HepG2 (cell line): Measurements from ENCODE around the gene NOP14. TPM values are rescaled to one million over a fixed set of nuclear protein-coding genes. Genes with fewer than 3 reads are reported as not detected.
"Not testable (repeated sequence)": the region's sequence is repeated elsewhere in the genome, so short reads cannot be mapped to it uniquely, and the experiment has no call there.

Experiments used
- ATAC-seq: fragments of 200-7000 bp; cut with Tn5 transposase; 3 replicates; pipeline ENCODE4 v1.9.1; 2020; ENCODE audit warnings: mild to moderate bottlenecking, moderate library complexity
- BruUV-seq: library from RNA; stranded (reverse); fragments of 400-500 nt; replicated peaks from 2 replicates; lab custom pipeline; 2021; lab: Mats Ljungman, UMichigan
- CTCF ChIA-PET: fragments of 300-600 bp; formaldehyde crosslinking; extraction: SDS; loops from one replicate; lab custom pipeline; 2021; ENCODE audit warnings: low total read pairs, inconsistent platforms, low intra/inter-chr PET ratio; lab: Yijun Ruan, JAX
- POLR2A ChIA-PET: fragments of 350-600 bp; sonication (Branson Sonifier 250); formaldehyde crosslinking; loops from one replicate; lab custom pipeline; 2020; ENCODE audit warnings: antibody characterized with exemption, inconsistent platforms; lab: Yijun Ruan, JAX
- DNase-seq: peaks from one replicate; pipeline ENCODE4 v3.0.0-alpha.2; 2015; ENCODE audit warnings: low spot score
- FAIRE-seq: peaks from 3 replicates; lab custom pipeline; 2011; peaks lifted over from hg19 to GRCh38; lab: Jason Lieb, UNC
- H2AFZ ChIP-seq: one replicate; pipeline ENCODE4 v1.6.1; 2011; ENCODE audit warnings: low read length, inconsistent platforms
- H3K27ac ChIP-seq: fragments of 300-600 bp; 3 replicates; pipeline ENCODE4 v1.8.0; 2011; ENCODE audit warnings: mixed run types, mild to moderate bottlenecking, mixed read lengths, low read length, inconsistent platforms; ENCODE audit not compliant: insufficient read depth; ENCODE audit errors: extremely low read length
- H3K27me3 ChIP-seq, 2 experiments: fragments of 200-600 bp in 1 of 2; 2 replicates in 1 of 2; 3 replicates in 1 of 2; pipeline versions ENCODE4 v1.6.0 to v1.8.0; 2011; ENCODE audit warnings: low read length in 2 of 2, mild to moderate bottlenecking in 2 of 2, moderate library complexity in 2 of 2, inconsistent platforms in 1 of 2; ENCODE audit not compliant: insufficient read depth in 2 of 2, control insufficient read depth in 1 of 2
- H3K36me3 ChIP-seq, 2 experiments: fragments of 200-600 bp in 1 of 2; replicated peaks in 1 of 2; 2 replicates in 1 of 2; 3 replicates in 1 of 2; pipeline versions ENCODE4 v1.5.1 to v1.8.0; 2011; ENCODE audit warnings: low read length in 2 of 2, inconsistent platforms in 1 of 2; ENCODE audit not compliant: insufficient read depth in 2 of 2, control insufficient read depth in 1 of 2
- H3K4me1 ChIP-seq: 2 replicates; pipeline ENCODE4 v1.5.1; 2012; ENCODE audit warnings: low read length, inconsistent platforms; ENCODE audit not compliant: insufficient read depth
- H3K4me2 ChIP-seq: 2 replicates; pipeline ENCODE4 v1.6.0; 2011; ENCODE audit warnings: low read depth, low read length, inconsistent platforms
- H3K4me3 ChIP-seq, 3 experiments: fragments of 200-600 bp in 1 of 3; sonication (generic), shearing (Covaris generic) in 1 of 3; replicated peaks in 1 of 3; 2 replicates each; pipeline ENCODE4 v1.5.1; 2011 to 2016; ENCODE audit warnings: low read length in 3 of 3, inconsistent platforms in 2 of 3, low read depth in 2 of 3, mild to moderate bottlenecking in 2 of 3, control low read depth in 1 of 3, mixed read lengths in 1 of 3; ENCODE audit not compliant: insufficient read depth in 1 of 3
- H3K79me2 ChIP-seq: one replicate; pipeline ENCODE4 v1.6.1; 2011; ENCODE audit warnings: low read length, inconsistent platforms; ENCODE audit not compliant: insufficient read depth
- H3K9ac ChIP-seq: 2 replicates; pipeline ENCODE4 v1.6.0; 2011; ENCODE audit warnings: mild to moderate bottlenecking, low read depth, low read length, inconsistent platforms; ENCODE audit not compliant: insufficient read depth
- H3K9me3 ChIP-seq: 2 replicates; pipeline ENCODE4 v1.5.1; 2012; ENCODE audit warnings: mild to moderate bottlenecking, low read length
- H4K20me1 ChIP-seq: 2 replicates; pipeline ENCODE4 v1.6.0; 2011; ENCODE audit warnings: inconsistent platforms, mild to moderate bottlenecking, low read length, moderate library complexity; ENCODE audit not compliant: insufficient read depth
- IRF2 ChIP-seq: IDR thresholded peaks from 2 replicates; pipeline ENCODE4 v1.6.1; 2018; ENCODE audit warnings: missing genetic modification reagents, missing compliant biosample characterization
- NFATC3 ChIP-seq: sonication (generic); formaldehyde crosslinking; IDR thresholded peaks from 2 replicates; pipeline ENCODE4 v1.5.1; 2020; ENCODE audit warnings: mild to moderate bottlenecking, missing genetic modification reagents
- POGZ ChIP-seq: sonication (generic); formaldehyde crosslinking; IDR thresholded peaks from 2 replicates; pipeline ENCODE4 v1.4.0; 2020; ENCODE audit warnings: mild to moderate bottlenecking, missing genetic modification reagents
- SMYD3 ChIP-seq: sonication (generic); formaldehyde crosslinking; IDR thresholded peaks from 2 replicates; pipeline ENCODE4 v1.8.1; 2023; ENCODE audit warnings: mild to moderate bottlenecking, missing genetic modification reagents
- SRY ChIP-seq: sonication (generic); formaldehyde crosslinking; IDR thresholded peaks from 2 replicates; pipeline ENCODE4 v1.8.0; 2022; ENCODE audit warnings: mild to moderate bottlenecking, missing genetic modification reagents
- ZFYVE20 ChIP-seq: sonication (generic); formaldehyde crosslinking; IDR thresholded peaks from 2 replicates; pipeline ENCODE4 v1.8.0; 2023; ENCODE audit warnings: low read depth, mild to moderate bottlenecking, moderate library complexity, missing genetic modification reagents, borderline replicate concordance
- ZNF207 ChIP-seq: fragments of 450-650 bp; IDR thresholded peaks from 2 replicates; pipeline ENCODE4 v1.6.1; 2016; ENCODE audit warnings: antibody characterized with exemption, borderline replicate concordance
- ZNF746 ChIP-seq: sonication (generic); formaldehyde crosslinking; IDR thresholded peaks from 2 replicates; pipeline ENCODE4 v1.8.0; 2022; ENCODE audit warnings: mild to moderate bottlenecking, missing genetic modification reagents
- ZSCAN22 ChIP-seq: sonication (generic); formaldehyde crosslinking; IDR thresholded peaks from 2 replicates; pipeline ENCODE4 v1.4.0; 2020; ENCODE audit warnings: mild to moderate bottlenecking, missing genetic modification reagents
- WGBS: methylation state at CpG from one replicate; pipeline ENCODE4 v1.1.6; 2017; ENCODE audit warnings: low lambda C conversion rate; 5-methylcytosine and 5-hydroxymethylcytosine counted together
- in situ Hi-C: cut with HindIII; loops from 2 replicates; pipeline ENCODE4 v1.10.0; 2017; ENCODE audit warnings: low pct_unique_long_range_greater_than_20kb; ENCODE audit not compliant: extremely low pct_ligation_motif_present
- intact Hi-C: fragments of 100-400 bp; cut with micrococcal nuclease; formaldehyde crosslinking; loops from one replicate; pipeline ENCODE4 v1.10.0; 2022; ENCODE audit not compliant: unreplicated experiment
- polyA plus RNA-seq, 8 experiments: library from polyadenylated mRNA; depleted of rRNA in 3 of 8; stranded (reverse) in 7 of 8; unstranded in 1 of 8; fragments of >200 nt; fragmentation: Illumina TruSeq in 4 of 8; extraction: Trizol in 4 of 8; gene quantifications; 2 replicates each; pipeline versions ENCODE4 v1.2.1 to v1.2.3, GENCODE V29; 2011 to 2016; ENCODE audit warnings: low read depth in 4 of 8, missing spikeins in 1 of 8, mixed read lengths in 1 of 8; ENCODE audit not compliant: insufficient read depth in 1 of 8
- total RNA-seq, 5 experiments: library from RNA; depleted of rRNA; stranded (reverse); fragments of >200 nt; fragmentation: Illumina TruSeq; extraction: Trizol; gene quantifications; 2 replicates each; pipeline ENCODE4 v1.2.3, GENCODE V29; 2016; ENCODE audit warnings: low read depth in 1 of 5
- TF ChIP-seq, protein P1 (sequence below): sonication (generic); formaldehyde crosslinking; IDR thresholded peaks from 2 replicates; pipeline ENCODE4 v1.4.0; 2020; ENCODE audit warnings: mild to moderate bottlenecking, missing genetic modification reagents, borderline replicate concordance
- TF ChIP-seq, protein P2 (sequence below): sonication (generic); formaldehyde crosslinking; conservative IDR thresholded peaks from 2 replicates; pipeline ENCODE4 v1.4.0; 2020; ENCODE audit warnings: missing genetic modification reagents

The NOP14 gene
- total and polyA plus RNA-seq, 2 of the 13 experiments (the other 11 are each of a cell fraction or from before 2014, with no cell fraction given), result 6.9 to 47.9 TPM

- TF ChIP-seq SRY, result peak; percentile 53; the same call in 1 of the 2 replicates
Measured at GRCh38 chr4:2961421-2961810, 1.8 kb downstream of the NOP14 start (continued).

DNA sequence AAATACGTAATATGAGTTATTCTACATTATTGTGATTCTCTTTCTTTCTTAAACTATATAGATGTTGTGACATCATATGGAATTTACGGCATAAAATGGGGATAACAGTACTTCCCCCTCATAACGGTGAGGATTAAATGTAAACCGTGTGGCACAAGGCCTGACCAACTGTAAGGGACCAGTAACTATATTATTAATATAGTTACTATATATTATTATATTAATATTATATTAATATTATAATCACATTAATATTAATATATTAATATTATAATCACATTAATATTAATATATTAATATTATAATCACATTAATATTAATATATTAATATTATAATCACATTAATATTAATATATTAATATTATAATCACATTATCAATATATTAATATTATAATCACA is 2.8 kb downstream of the NOP14 start:
- FAIRE-seq, H3K27me3 ChIP-seq, H2AFZ ChIP-seq, POLR2A ChIA-PET, CTCF ChIA-PET, BruUV-seq, H3K4me3 ChIP-seq, intact Hi-C loops, H3K9ac ChIP-seq, H3K27ac ChIP-seq, in situ Hi-C loops, DNase-seq, H3K4me2 ChIP-seq, ATAC-seq, H3K9me3 ChIP-seq: not testable (repeated sequence)
- peaks cover 45% of the 10 kb centered on the region for H3K4me1 ChIP-seq
- peaks cover 13% of the 10 kb centered on the region for H4K20me1 ChIP-seq
- WGBS, result 96% methylated on average over 4 of the region's 4 CpGs
- peaks cover 8 to 32% of the 10 kb centered on the region in 2 experiments for H3K36me3 ChIP-seq
- H3K79me2 ChIP-seq, result peaks cover 40% of the 10 kb centered on the region

DNA sequence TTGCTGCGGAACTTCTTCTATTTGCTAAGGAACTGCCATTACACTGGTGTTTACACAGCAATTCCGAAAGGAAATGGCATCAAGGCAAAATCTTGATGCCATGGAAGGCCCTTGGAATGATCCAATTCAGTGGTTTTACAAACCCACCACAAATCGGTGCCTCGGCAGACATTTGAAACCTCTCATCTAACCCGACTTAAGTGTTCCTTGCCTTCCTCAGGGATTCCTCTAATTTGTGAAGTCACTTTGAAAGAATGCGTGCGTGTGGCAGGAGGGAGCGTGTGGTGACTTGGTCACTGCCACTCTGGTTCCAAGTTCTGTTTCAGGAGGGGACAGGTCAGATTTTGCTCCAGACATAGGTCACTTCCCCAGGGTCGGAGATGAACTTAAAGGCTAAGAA is 4.8 kb downstream of the NOP14 start:
- Histone ChIP-seq H3K9ac (no peak overlapping the region), H3K9me3 (no peaks in the 10 kb centered on the region), H3K27ac (no peak overlapping the region), H3K79me2 (peaks cover 40% of the 10 kb centered on the region), H3K4me1 (peaks cover 42% of the 10 kb centered on the region), H3K4me3 (no peak overlapping the region), H2AFZ (no peak overlapping the region), H3K4me2 (no peak overlapping the region), H4K20me1 (peaks cover 20% of the 10 kb centered on the region), H3K27me3 (no peaks in the 10 kb centered on the region; a peak in 1 of 5 replicates), H3K36me3 (peaks cover 9 to 43% of the 10 kb centered on the region in 2 experiments)
- POLR2A ChIA-PET, result no interaction called here
- DNase-seq, result no peak
- intact Hi-C loops, result no loop called here
- BruUV-seq, result no TSS peak
- 96% methylated on average over 9 of the region's 9 CpGs for WGBS
- in situ Hi-C loops, result no loop called here
- CTCF ChIA-PET, result no interaction called here
- no peak for FAIRE-seq
- no peak for ATAC-seq
- no peak for TF ChIP-seq ZNF207
- no peak for TF ChIP-seq NFATC3
- TF ChIP-seq, protein P1, sequence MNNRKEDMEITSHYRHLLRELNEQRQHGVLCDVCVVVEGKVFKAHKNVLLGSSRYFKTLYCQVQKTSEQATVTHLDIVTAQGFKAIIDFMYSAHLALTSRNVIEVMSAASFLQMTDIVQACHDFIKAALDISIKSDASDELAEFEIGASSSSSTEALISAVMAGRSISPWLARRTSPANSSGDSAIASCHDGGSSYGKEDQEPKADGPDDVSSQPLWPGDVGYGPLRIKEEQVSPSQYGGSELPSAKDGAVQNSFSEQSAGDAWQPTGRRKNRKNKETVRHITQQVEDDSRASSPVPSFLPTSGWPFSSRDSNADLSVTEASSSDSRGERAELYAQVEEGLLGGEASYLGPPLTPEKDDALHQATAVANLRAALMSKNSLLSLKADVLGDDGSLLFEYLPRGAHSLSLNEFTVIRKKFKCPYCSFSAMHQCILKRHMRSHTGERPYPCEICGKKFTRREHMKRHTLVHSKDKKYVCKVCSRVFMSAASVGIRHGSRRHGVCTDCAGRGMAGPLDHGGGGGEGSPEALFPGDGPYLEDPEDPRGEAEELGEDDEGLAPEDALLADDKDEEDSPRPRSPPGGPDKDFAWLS (CRISPR knock-in tag), result no peak
- TF ChIP-seq ZNF746 (CRISPR knock-in tag), result no peak
- no peak for TF ChIP-seq ZFYVE20 (CRISPR knock-in tag)
- TF ChIP-seq ZSCAN22 (CRISPR knock-in tag), result no peak
- TF ChIP-seq, protein P2, sequence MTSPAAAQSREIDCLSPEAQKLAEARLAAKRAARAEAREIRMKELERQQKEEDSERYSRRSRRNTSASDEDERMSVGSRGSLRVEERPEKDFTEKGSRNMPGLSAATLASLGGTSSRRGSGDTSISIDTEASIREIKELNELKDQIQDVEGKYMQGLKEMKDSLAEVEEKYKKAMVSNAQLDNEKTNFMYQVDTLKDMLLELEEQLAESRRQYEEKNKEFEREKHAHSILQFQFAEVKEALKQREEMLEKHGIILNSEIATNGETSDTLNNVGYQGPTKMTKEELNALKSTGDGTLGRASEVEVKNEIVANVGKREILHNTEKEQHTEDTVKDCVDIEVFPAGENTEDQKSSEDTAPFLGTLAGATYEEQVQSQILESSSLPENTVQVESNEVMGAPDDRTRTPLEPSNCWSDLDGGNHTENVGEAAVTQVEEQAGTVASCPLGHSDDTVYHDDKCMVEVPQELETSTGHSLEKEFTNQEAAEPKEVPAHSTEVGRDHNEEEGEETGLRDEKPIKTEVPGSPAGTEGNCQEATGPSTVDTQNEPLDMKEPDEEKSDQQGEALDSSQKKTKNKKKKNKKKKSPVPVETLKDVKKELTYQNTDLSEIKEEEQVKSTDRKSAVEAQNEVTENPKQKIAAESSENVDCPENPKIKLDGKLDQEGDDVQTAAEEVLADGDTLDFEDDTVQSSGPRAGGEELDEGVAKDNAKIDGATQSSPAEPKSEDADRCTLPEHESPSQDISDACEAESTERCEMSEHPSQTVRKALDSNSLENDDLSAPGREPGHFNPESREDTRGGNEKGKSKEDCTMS (CRISPR knock-in tag), result no peak
- TF ChIP-seq IRF2 (CRISPR knock-in tag), result no peak
- no peak for TF ChIP-seq POGZ (CRISPR knock-in tag)
- TF ChIP-seq SMYD3 (CRISPR knock-in tag), result no peak
